ENCODE results near the gene KCTD16. TPM values are rescaled to one million over a fixed set of nuclear protein-coding genes. Genes with fewer than 3 reads are reported as not detected.

Gene KCTD16
- total and polyA plus RNA-seq, 12 donors = 0.04 to 2.1 (median 0.48) TPM; not detected in 1

DNA sequence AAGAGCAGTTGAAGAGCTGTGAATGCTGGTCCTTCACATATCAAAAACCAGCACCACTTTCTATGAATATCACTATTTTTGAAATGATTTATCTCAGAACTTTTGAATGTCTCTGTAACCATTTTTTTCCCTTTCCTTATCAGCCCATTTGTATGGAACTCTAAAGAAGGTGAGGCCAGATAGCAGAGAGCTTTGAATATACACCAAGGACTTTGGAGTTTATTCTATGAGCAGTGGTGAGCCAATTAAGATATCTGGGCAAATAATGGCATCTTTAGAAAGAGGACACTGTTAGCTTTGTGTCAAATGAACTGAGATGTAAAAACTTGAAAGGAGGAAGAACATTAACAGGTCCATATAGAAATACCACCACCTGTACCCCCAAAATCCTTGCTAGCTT is 22.0 kb downstream of the KCTD16 start:
- no peaks in the 10 kb centered on the region for H3K36me3 ChIP-seq (replicated peaks in 1 of 2)
- H3K4me1 ChIP-seq (replicated peaks in 1 of 2) = peaks cover 0 to 10% of the 10 kb centered on the region in 2 donors
- TF ChIP-seq POLR2A (IDR thresholded peaks at IDR 0.05) = no peak
- TF ChIP-seq, protein P1, sequence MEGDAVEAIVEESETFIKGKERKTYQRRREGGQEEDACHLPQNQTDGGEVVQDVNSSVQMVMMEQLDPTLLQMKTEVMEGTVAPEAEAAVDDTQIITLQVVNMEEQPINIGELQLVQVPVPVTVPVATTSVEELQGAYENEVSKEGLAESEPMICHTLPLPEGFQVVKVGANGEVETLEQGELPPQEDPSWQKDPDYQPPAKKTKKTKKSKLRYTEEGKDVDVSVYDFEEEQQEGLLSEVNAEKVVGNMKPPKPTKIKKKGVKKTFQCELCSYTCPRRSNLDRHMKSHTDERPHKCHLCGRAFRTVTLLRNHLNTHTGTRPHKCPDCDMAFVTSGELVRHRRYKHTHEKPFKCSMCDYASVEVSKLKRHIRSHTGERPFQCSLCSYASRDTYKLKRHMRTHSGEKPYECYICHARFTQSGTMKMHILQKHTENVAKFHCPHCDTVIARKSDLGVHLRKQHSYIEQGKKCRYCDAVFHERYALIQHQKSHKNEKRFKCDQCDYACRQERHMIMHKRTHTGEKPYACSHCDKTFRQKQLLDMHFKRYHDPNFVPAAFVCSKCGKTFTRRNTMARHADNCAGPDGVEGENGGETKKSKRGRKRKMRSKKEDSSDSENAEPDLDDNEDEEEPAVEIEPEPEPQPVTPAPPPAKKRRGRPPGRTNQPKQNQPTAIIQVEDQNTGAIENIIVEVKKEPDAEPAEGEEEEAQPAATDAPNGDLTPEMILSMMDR (IDR thresholded peaks at IDR 0.05) = no peak
- intact Hi-C loops (cut with DNase I) = no loop called here
- DNase-seq = no peak
- H3K27ac ChIP-seq = no peak overlapping the region
- H3K4me3 ChIP-seq = no peak overlapping the region
- no peaks in the 10 kb centered on the region for H3K27me3 ChIP-seq
- no peaks in the 10 kb centered on the region for H3K9me3 ChIP-seq (replicated peaks in 1 of 3)

DNA sequence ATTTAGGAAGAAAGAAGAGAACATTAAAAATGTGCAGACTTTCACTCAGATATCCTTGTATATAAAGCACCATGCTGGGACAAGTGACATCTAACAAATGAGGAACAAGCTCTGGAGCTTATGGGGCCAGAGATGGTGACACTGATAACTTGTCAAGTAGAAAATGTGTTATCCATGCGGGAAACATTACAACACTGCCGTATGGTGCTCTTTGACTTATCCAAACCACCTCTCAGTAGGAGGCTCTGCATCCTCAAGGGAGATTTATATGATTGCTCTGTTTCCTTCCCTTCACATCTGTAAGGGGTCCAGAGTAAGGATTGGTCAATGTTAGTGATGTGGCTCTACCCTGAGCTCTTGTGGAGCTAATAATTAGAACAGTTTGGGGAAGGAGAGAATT is 23.5 kb downstream of the KCTD16 start:
- no peaks in the 10 kb centered on the region for H3K27me3 ChIP-seq
- no peaks in the 10 kb centered on the region for H3K4me1 ChIP-seq (replicated peaks in 1 of 2)
- no peak for DNase-seq
- whole genome bisulfite sequencing, 4 donors = 63 to 75% (median 69%) methylated on average over 2 of the region's 2 CpGs
- TF ChIP-seq POLR2A (IDR thresholded peaks at IDR 0.05) = no peak
- TF ChIP-seq, protein P1 (IDR thresholded peaks at IDR 0.05) = no peak
- intact Hi-C loops (cut with DNase I) = no loop called here
- no peaks in the 10 kb centered on the region for H3K9me3 ChIP-seq (replicated peaks in 1 of 3)
- no peaks in the 10 kb centered on the region for H3K36me3 ChIP-seq (replicated peaks in 1 of 2)
- no peak overlapping the region for H3K4me3 ChIP-seq
- H3K27ac ChIP-seq = no peak overlapping the region

GRCh38 chr5:144195448-144195847 is 24.8 kb downstream of the KCTD16 start:
- no peaks in the 10 kb centered on the region for H3K27me3 ChIP-seq
- no peak overlapping the region for H3K27ac ChIP-seq
- intact Hi-C loops (cut with DNase I) = no loop called here
- no peaks in the 10 kb centered on the region for H3K4me1 ChIP-seq (replicated peaks in 1 of 2)
- H3K4me3 ChIP-seq = no peak overlapping the region
- TF ChIP-seq POLR2A (IDR thresholded peaks at IDR 0.05) = no peak
- TF ChIP-seq, protein P1 (IDR thresholded peaks at IDR 0.05) = no peak
- no peak for DNase-seq
- no peaks in the 10 kb centered on the region for H3K9me3 ChIP-seq (replicated peaks in 1 of 3)
- no peaks in the 10 kb centered on the region for H3K36me3 ChIP-seq (replicated peaks in 1 of 2)
- WGBS, 4 donors = 70 to 74% (median 71%) methylated on average over 4 of the region's 4 CpGs

GRCh38 chr5:144196612-144197011 is 25.9 kb downstream of the KCTD16 start:
- TF ChIP-seq, protein P1 (IDR thresholded peaks at IDR 0.05) = no peak
- no peak for TF ChIP-seq POLR2A (IDR thresholded peaks at IDR 0.05)
- WGBS, 4 donors = 62 to 82% (median 69%) methylated on average over 1 of the region's 1 CpG

More at GRCh38 chr5:144196612-144197011, 25.9 kb downstream of the KCTD16 start:
- no peak overlapping the region for H3K27ac ChIP-seq
- H3K9me3 ChIP-seq (replicated peaks in 1 of 3) = no peaks in the 10 kb centered on the region
- H3K27me3 ChIP-seq = no peaks in the 10 kb centered on the region
- no peak for DNase-seq
- no peak overlapping the region for H3K4me3 ChIP-seq
- H3K4me1 ChIP-seq (replicated peaks in 1 of 2) = no peaks in the 10 kb centered on the region
- intact Hi-C loops (cut with DNase I) = no loop called here
- H3K36me3 ChIP-seq (replicated peaks in 1 of 2) = no peaks in the 10 kb centered on the region
